H9 (cell line): ENCODE data around the gene CLEC3B. TPM values are rescaled to one million over a fixed set of nuclear protein-coding genes. Genes with fewer than 3 reads are reported as not detected.

Source experiments
- DNase-seq: peaks from one replicate; pipeline ENCODE4 v3.0.0-alpha.2; 2017
- H2AFZ ChIP-seq: one replicate; pipeline ENCODE4 v1.6.1; 2013; ENCODE audit warnings: mild to moderate bottlenecking, low read length, control low read depth, moderate library complexity
- H2AK5ac ChIP-seq: 2 replicates; pipeline ENCODE4 v1.6.1; 2013; ENCODE audit warnings: low read length, control low read depth, mixed read lengths; ENCODE audit not compliant: insufficient read length
- H2BK120ac ChIP-seq: one replicate; pipeline ENCODE4 v1.6.1; 2013; ENCODE audit warnings: low read depth, mild to moderate bottlenecking, low read length, control low read depth, inconsistent platforms; ENCODE audit not compliant: poor library complexity, severe bottlenecking
- H2BK12ac ChIP-seq: 2 replicates; pipeline ENCODE4 v1.6.1; 2013; ENCODE audit warnings: low read length, control low read depth, mixed read lengths, low read depth; ENCODE audit not compliant: insufficient read length
- H2BK15ac ChIP-seq: 2 replicates; pipeline ENCODE4 v1.6.1; 2013; ENCODE audit warnings: low read depth, low read length, control low read depth
- H2BK20ac ChIP-seq: one replicate; pipeline ENCODE4 v1.6.1; 2013; ENCODE audit warnings: low read depth, mild to moderate bottlenecking, low read length, control low read depth, inconsistent platforms; ENCODE audit not compliant: poor library complexity, severe bottlenecking
- H2BK5ac ChIP-seq: 2 replicates; pipeline ENCODE4 v1.6.1; 2013; ENCODE audit warnings: low read length, control low read depth, mixed read lengths; ENCODE audit not compliant: insufficient read length
- H3K14ac ChIP-seq: 2 replicates; pipeline ENCODE4 v1.6.1; 2013; ENCODE audit warnings: low read length, control low read depth; ENCODE audit not compliant: insufficient read depth
- H3K18ac ChIP-seq: 2 replicates; pipeline ENCODE4 v1.6.1; 2013; ENCODE audit warnings: low read depth, mild to moderate bottlenecking, mixed read lengths, low read length, control low read depth; ENCODE audit not compliant: insufficient read length
- H3K23ac ChIP-seq: 2 replicates; pipeline ENCODE4 v1.6.1; 2013; ENCODE audit warnings: low read length, control low read depth, mixed read lengths, low read depth; ENCODE audit not compliant: insufficient read length
- H3K23me2 ChIP-seq: 2 replicates; pipeline ENCODE4 v1.6.1; 2013; ENCODE audit warnings: low read depth, mild to moderate bottlenecking, mixed read lengths, low read length, control low read depth; ENCODE audit not compliant: insufficient read length, poor library complexity, severe bottlenecking
- H3K27ac ChIP-seq: 2 replicates; pipeline ENCODE4 v1.5.1; 2013; ENCODE audit warnings: low read length, control low read depth, mixed read lengths, low read depth; ENCODE audit not compliant: insufficient read length
- H3K27me3 ChIP-seq: 2 replicates; pipeline ENCODE4 v1.6.1; 2013; ENCODE audit warnings: low read length, control low read depth, inconsistent platforms; ENCODE audit not compliant: insufficient read depth
- H3K4ac ChIP-seq: 2 replicates; pipeline ENCODE4 v1.6.1; 2013; ENCODE audit warnings: low read depth, mild to moderate bottlenecking, control low read depth, inconsistent platforms, low read length, moderate library complexity
- H3K4me1 ChIP-seq: 2 replicates; pipeline ENCODE4 v1.6.1; 2013; ENCODE audit warnings: low read length, control low read depth, inconsistent platforms; ENCODE audit not compliant: insufficient read depth
- H3K4me2 ChIP-seq: 2 replicates; pipeline ENCODE4 v1.6.1; 2013; ENCODE audit warnings: low read length, control low read depth, mixed read lengths; ENCODE audit not compliant: insufficient read length, insufficient read depth
- H3K56ac ChIP-seq: 2 replicates; pipeline ENCODE4 v1.6.1; 2013; ENCODE audit warnings: low read depth, mild to moderate bottlenecking, mixed read lengths, low read length, control low read depth; ENCODE audit not compliant: insufficient read length
- H3K79me1 ChIP-seq: 2 replicates; pipeline ENCODE4 v1.6.1; 2013; ENCODE audit warnings: low read depth, mild to moderate bottlenecking, moderate library complexity, low read length, control low read depth, inconsistent platforms; ENCODE audit not compliant: insufficient read depth, poor library complexity, severe bottlenecking
- H3K79me2 ChIP-seq: 2 replicates; pipeline ENCODE4 v1.6.1; 2013; ENCODE audit warnings: low read length, control low read depth, inconsistent platforms; ENCODE audit not compliant: insufficient read depth
- H3K9ac ChIP-seq: 2 replicates; pipeline ENCODE4 v1.6.1; 2013; ENCODE audit warnings: low read length, control low read depth, mixed read lengths; ENCODE audit not compliant: insufficient read length; ENCODE audit errors: extremely low read depth
- H3K9me3 ChIP-seq: one replicate; pipeline ENCODE4 v1.6.1; 2013; ENCODE audit warnings: low read depth, low read length, inconsistent platforms; ENCODE audit not compliant: control insufficient read depth
- H3T11ph ChIP-seq: one replicate; pipeline ENCODE4 v1.6.1; 2013; ENCODE audit warnings: mild to moderate bottlenecking, low read length, control low read depth, inconsistent platforms
- H4K20me1 ChIP-seq: one replicate; pipeline ENCODE4 v1.6.1; 2013; ENCODE audit not compliant: control insufficient read depth, insufficient read length, insufficient read depth
- H4K5ac ChIP-seq: 2 replicates; pipeline ENCODE4 v1.6.1; 2013; ENCODE audit warnings: low read depth, mild to moderate bottlenecking, mixed read lengths, low read length, control low read depth; ENCODE audit not compliant: insufficient read length
- H4K8ac ChIP-seq: replicated peaks from 2 replicates; pipeline ENCODE4 v1.6.1; 2013; ENCODE audit warnings: low read length, control low read depth, mixed read lengths, low read depth; ENCODE audit not compliant: insufficient read length
- H4K91ac ChIP-seq: 2 replicates; pipeline ENCODE4 v1.6.1; 2013; ENCODE audit warnings: low read depth, mild to moderate bottlenecking, moderate library complexity, mixed read lengths, low read length, control low read depth; ENCODE audit not compliant: insufficient read length
- H3K27ac Mint-ChIP-seq, 3 experiments: 2 replicates in 2 of 3; 3 replicates in 1 of 3; pipeline ENCODE4 v1.8.0; 2020 to 2021; ENCODE audit warnings: mixed read lengths in 3 of 3, mild to moderate bottlenecking in 1 of 3, moderate library complexity in 1 of 3
- H3K27me3 Mint-ChIP-seq: 2 replicates; pipeline ENCODE4 v1.8.0; 2021; ENCODE audit warnings: low read depth, mild to moderate bottlenecking, moderate library complexity, mixed read lengths
- H3K36me3 Mint-ChIP-seq, 3 experiments: 2 replicates in 2 of 3; 3 replicates in 1 of 3; pipeline ENCODE4 v1.8.0; 2020 to 2021; ENCODE audit warnings: low read depth in 3 of 3, mixed read lengths in 3 of 3; ENCODE audit not compliant: insufficient read depth in 1 of 3
- H3K4me1 Mint-ChIP-seq, 2 experiments: 2 replicates each; pipeline ENCODE4 v1.8.0; 2020; ENCODE audit warnings: mixed read lengths in 2 of 2
- H3K4me3 Mint-ChIP-seq, 2 experiments: 2 replicates in 1 of 2; 3 replicates in 1 of 2; pipeline ENCODE4 v1.8.0; 2020 to 2021; ENCODE audit warnings: mild to moderate bottlenecking in 2 of 2, mixed read lengths in 2 of 2, moderate library complexity in 1 of 2
- H3K9me3 Mint-ChIP-seq, 2 experiments: 2 replicates in 1 of 2; 3 replicates in 1 of 2; pipeline ENCODE4 v1.8.0; 2020; ENCODE audit warnings: mild to moderate bottlenecking in 2 of 2, mixed read lengths in 2 of 2, moderate library complexity in 1 of 2
- WGBS: extraction: QIAGEN DNeasy Blood & Tissue Kit; methylation state at CpG from one replicate; pipeline ENCODE4 v1.1.7; 2013; ENCODE audit warnings: missing lambda C conversion rate, low lambda C conversion rate, mixed read lengths; ENCODE audit not compliant: insufficient read length; ENCODE audit errors: extremely low coverage; 5-methylcytosine and 5-hydroxymethylcytosine counted together
- total RNA-seq: library from RNA; stranded (reverse); gene quantifications from 2 replicates; pipeline ENCODE4 v1.2.1, GENCODE V29; 2021
- TF ChIP-seq, protein P1 (sequence below): fragments of 200-600 bp; sonication (generic); conservative IDR thresholded peaks from 3 replicates; pipeline ENCODE4 v1.8.0; 2021; ENCODE audit warnings: antibody characterized with exemption, mild to moderate bottlenecking

Gene CLEC3B
- total RNA-seq, 1 experiment from 2014 or later = not detected

DNA sequence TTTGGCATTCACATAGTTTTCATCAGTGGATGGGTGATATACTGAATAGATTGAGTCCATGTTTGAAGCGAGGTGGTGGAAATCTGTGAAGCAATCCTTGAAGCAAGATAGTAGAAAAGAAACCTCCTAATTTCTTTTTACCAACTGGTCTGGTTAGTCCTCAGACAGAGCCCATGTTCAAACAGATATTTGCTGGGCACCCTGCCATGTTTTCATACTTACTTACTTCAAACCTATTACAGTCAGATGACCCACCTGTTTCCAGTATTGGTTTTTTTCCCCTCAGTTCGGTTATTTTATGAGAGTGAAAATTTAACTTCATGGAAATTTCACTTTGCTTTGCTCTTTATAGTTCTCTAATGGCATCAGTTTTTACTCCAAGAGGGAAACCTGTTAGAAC lies 26.3 kb upstream of the CLEC3B start:
- H4K8ac ChIP-seq = no peak overlapping the region
- no peak for DNase-seq
- H2BK12ac ChIP-seq = no peak overlapping the region
- no peak overlapping the region for H4K91ac ChIP-seq
- H3K56ac ChIP-seq = no peak overlapping the region
- H3K9ac ChIP-seq = no peak overlapping the region
- H3K18ac ChIP-seq = no peak overlapping the region
- no peak overlapping the region for H3T11ph ChIP-seq
- no peaks in the 10 kb centered on the region for H3K27me3 ChIP-seq
- no peaks in the 10 kb centered on the region for H3K79me1 ChIP-seq
- H3K4me3 Mint-ChIP-seq = no peak overlapping the region
- no peak overlapping the region for H2BK120ac ChIP-seq
- no peak overlapping the region for H3K27ac ChIP-seq
- TF ChIP-seq, protein P1, sequence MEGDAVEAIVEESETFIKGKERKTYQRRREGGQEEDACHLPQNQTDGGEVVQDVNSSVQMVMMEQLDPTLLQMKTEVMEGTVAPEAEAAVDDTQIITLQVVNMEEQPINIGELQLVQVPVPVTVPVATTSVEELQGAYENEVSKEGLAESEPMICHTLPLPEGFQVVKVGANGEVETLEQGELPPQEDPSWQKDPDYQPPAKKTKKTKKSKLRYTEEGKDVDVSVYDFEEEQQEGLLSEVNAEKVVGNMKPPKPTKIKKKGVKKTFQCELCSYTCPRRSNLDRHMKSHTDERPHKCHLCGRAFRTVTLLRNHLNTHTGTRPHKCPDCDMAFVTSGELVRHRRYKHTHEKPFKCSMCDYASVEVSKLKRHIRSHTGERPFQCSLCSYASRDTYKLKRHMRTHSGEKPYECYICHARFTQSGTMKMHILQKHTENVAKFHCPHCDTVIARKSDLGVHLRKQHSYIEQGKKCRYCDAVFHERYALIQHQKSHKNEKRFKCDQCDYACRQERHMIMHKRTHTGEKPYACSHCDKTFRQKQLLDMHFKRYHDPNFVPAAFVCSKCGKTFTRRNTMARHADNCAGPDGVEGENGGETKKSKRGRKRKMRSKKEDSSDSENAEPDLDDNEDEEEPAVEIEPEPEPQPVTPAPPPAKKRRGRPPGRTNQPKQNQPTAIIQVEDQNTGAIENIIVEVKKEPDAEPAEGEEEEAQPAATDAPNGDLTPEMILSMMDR = no peak
- no peak overlapping the region for H3K4me2 ChIP-seq
- no peak overlapping the region for H3K4ac ChIP-seq
- H3K23me2 ChIP-seq = no peaks in the 10 kb centered on the region
- no peak overlapping the region for H3K14ac ChIP-seq
- H2BK20ac ChIP-seq = no peak overlapping the region
- no peak overlapping the region for H4K5ac ChIP-seq
- peaks cover 55 to 90% (median 89%) of the 10 kb centered on the region in 3 experiments for H3K36me3 Mint-ChIP-seq
- no peak overlapping the region for H2BK15ac ChIP-seq
- peaks cover 5% of the 10 kb centered on the region for H3K9me3 ChIP-seq
- H3K9me3 Mint-ChIP-seq = peaks cover 15 to 19% of the 10 kb centered on the region in 2 experiments
- H2BK5ac ChIP-seq = no peak overlapping the region
- no peak overlapping the region for H3K27ac Mint-ChIP-seq
- no peak overlapping the region for H3K23ac ChIP-seq
- WGBS = no CpG with 5 or more reads among the region's 2 CpGs
- no peaks in the 10 kb centered on the region for H3K79me2 ChIP-seq
- no peaks in the 10 kb centered on the region for H3K27me3 Mint-ChIP-seq
- no peaks in the 10 kb centered on the region for H4K20me1 ChIP-seq
- no peaks in the 10 kb centered on the region for H3K4me1 ChIP-seq
- H3K4me1 Mint-ChIP-seq = peaks cover 0 to under 1% of the 10 kb centered on the region in 2 experiments; a peak in 1 of 4 replicates
- H2AFZ ChIP-seq = no peak overlapping the region
- H2AK5ac ChIP-seq = no peak overlapping the region
